Breast epithelium (tissue), 3 donors: ENCODE data around the gene GGPS1.

Source experiments
- CTCF ChIP-seq, 3 donors: fragments of 450-650 bp; IDR thresholded peaks; one replicate each; pipeline ENCODE4 v1.5.1; 2016 to 2017; ENCODE audit warnings: antibody characterized with exemption in 3 of 3, mild to moderate bottlenecking in 3 of 3, moderate library complexity in 3 of 3
- POLR2A ChIP-seq: fragments of 450-650 bp; IDR thresholded peaks from one replicate; pipeline ENCODE4 v1.6.1; 2016; ENCODE audit warnings: antibody characterized with exemption, mild to moderate bottlenecking, moderate library complexity
- POLR2AphosphoS5 ChIP-seq, 3 donors: sonication (generic); formaldehyde crosslinking; IDR thresholded peaks; one replicate each; pipeline ENCODE4 v1.6.1; 2017; ENCODE audit warnings: antibody characterized with exemption in 3 of 3

- TF ChIP-seq CTCF (IDR thresholded peaks at IDR 0.05) (no peak), POLR2AphosphoS5 (IDR thresholded peaks at IDR 0.05) (no peak), POLR2A (no peak)
Observed at GRCh38 chr1:235287208-235287882, 41.0 kb upstream of the GGPS1 start.
